Upper lobe of left lung (tissue), 4 donors: Measurements from ENCODE around the gene PREX1.

Source experiments
- CTCF ChIP-seq, 6 experiments: fragments of 450-650 bp in 4 of 6; fragments of 200-600 bp in 2 of 6; sonication (generic) in 2 of 6; IDR thresholded peaks; one replicate each; pipeline ENCODE4 v1.5.1; 2016 to 2019; ENCODE audit warnings: antibody characterized with exemption in 6 of 6
- EP300 ChIP-seq, 4 donors: sonication (generic); formaldehyde crosslinking; IDR thresholded peaks; one replicate each; pipeline ENCODE4 v1.5.1; 2017; ENCODE audit warnings: antibody characterized with exemption in 4 of 4, control low read depth in 2 of 4

GRCh38 chr20:48732081-48732829 is 95.5 kb downstream of the PREX1 start:
- no peak for TF ChIP-seq CTCF (IDR thresholded peaks at IDR 0.05)
- no peak for TF ChIP-seq EP300 (IDR thresholded peaks at IDR 0.05)
